PFSK-1 (cell line): ENCODE data around the gene RAB9A.

Source experiments
- FOXP2 ChIP-seq: optimal IDR thresholded peaks from 2 replicates; pipeline ENCODE3; 2011; ENCODE audit warnings: borderline replicate concordance, control low read depth, inconsistent platforms; ENCODE audit not compliant: insufficient read depth; ENCODE audit errors: extremely low read length, extremely low read depth
- POLR2AphosphoS5 ChIP-seq: IDR thresholded peaks from 2 replicates; pipeline ENCODE4 v1.6.1; 2012; ENCODE audit warnings: low read depth, mild to moderate bottlenecking, control low read depth, low read length, moderate library complexity
- TF ChIP-seq, protein P1 (sequence below), 2 experiments: IDR thresholded peaks; 2 replicates each; pipeline versions ENCODE4 v1.6.1 to v1.8.0; 2011 to 2012; ENCODE audit warnings: low read depth in 2 of 2, low read length in 2 of 2, control low read depth in 1 of 2, inconsistent platforms in 1 of 2, mild to moderate bottlenecking in 1 of 2, moderate library complexity in 1 of 2; ENCODE audit not compliant: insufficient read depth in 1 of 2

DNA sequence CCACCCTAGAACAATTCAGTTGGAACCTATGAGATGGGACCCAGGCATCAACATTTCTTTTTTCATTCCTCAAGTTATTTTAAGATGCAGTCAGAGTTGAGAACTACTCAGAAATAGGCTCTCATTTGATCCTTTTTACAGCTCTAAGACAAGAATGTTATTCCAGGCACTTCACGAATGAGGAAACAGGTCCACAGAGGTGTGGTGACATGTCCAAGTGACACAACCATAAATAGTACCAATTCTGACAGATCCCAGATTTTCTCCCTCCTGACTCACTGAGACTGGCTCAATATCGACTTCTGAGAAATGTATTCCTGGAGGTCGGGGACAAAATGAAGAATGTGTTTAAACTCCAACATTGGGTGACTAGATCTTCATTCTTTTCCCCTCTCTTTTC is 24.9 kb upstream of the RAB9A start:
- no peak for TF ChIP-seq POLR2AphosphoS5
- TF ChIP-seq, protein P1, sequence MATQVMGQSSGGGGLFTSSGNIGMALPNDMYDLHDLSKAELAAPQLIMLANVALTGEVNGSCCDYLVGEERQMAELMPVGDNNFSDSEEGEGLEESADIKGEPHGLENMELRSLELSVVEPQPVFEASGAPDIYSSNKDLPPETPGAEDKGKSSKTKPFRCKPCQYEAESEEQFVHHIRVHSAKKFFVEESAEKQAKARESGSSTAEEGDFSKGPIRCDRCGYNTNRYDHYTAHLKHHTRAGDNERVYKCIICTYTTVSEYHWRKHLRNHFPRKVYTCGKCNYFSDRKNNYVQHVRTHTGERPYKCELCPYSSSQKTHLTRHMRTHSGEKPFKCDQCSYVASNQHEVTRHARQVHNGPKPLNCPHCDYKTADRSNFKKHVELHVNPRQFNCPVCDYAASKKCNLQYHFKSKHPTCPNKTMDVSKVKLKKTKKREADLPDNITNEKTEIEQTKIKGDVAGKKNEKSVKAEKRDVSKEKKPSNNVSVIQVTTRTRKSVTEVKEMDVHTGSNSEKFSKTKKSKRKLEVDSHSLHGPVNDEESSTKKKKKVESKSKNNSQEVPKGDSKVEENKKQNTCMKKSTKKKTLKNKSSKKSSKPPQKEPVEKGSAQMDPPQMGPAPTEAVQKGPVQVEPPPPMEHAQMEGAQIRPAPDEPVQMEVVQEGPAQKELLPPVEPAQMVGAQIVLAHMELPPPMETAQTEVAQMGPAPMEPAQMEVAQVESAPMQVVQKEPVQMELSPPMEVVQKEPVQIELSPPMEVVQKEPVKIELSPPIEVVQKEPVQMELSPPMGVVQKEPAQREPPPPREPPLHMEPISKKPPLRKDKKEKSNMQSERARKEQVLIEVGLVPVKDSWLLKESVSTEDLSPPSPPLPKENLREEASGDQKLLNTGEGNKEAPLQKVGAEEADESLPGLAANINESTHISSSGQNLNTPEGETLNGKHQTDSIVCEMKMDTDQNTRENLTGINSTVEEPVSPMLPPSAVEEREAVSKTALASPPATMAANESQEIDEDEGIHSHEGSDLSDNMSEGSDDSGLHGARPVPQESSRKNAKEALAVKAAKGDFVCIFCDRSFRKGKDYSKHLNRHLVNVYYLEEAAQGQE (IDR thresholded peaks at IDR 0.05; ENCODE audit: insufficient read depth in 1 of 2, low read depth in 2 of 2, low read length in 2 of 2): no peak
- no peak for TF ChIP-seq FOXP2
